Gastroesophageal sphincter (tissue), 3 donors: ENCODE results near the gene STARD10.

Experiments used
- CTCF ChIP-seq, 4 experiments: fragments of 200-600 bp in 2 of 4; fragments of 450-650 bp in 2 of 4; sonication (generic) in 1 of 4; IDR thresholded peaks; one replicate each; pipeline ENCODE4 v1.5.1; 2017 to 2019; ENCODE audit warnings: antibody characterized with exemption in 4 of 4, mild to moderate bottlenecking in 2 of 4, moderate library complexity in 2 of 4
- POLR2A ChIP-seq, 2 donors: fragments of 450-650 bp; IDR thresholded peaks; one replicate each; pipeline ENCODE4 v1.6.1; 2017; ENCODE audit warnings: antibody characterized with exemption in 2 of 2, mild to moderate bottlenecking in 2 of 2, moderate library complexity in 1 of 2

- TF ChIP-seq POLR2A (IDR thresholded peaks at IDR 0.05) (no peak), CTCF (IDR thresholded peaks at IDR 0.05) (no peak)
Observed at GRCh38 chr11:72773696-72774095, 20.2 kb downstream of the STARD10 start.
